ENCODE data around the gene REXO5.
"Not testable (repeated sequence)": the region's sequence is repeated elsewhere in the genome, so short reads cannot be mapped to it uniquely, and the experiment has no call there.

Gene REXO5

DNA sequence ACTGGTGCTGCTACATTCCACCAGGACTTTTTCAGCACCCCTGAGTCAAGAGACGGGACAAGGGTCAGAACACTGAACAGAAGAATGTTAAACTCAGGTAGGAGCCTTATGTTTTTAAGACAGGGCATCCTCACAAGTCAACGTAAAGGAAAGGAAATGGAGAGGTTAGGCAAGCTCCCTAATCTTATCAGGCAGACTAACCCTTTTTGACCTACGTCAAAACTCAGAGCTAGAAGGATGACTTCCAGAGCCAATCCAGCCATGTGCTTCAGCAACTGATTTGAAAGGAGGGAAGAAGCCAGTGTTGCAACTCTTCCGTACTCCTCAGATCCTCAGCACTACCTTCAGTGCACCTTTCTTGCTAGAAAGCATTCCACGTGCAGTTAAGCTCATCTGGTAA lies 46.8 kb downstream of the REXO5 start:
- no peak for DNase-seq

DNA sequence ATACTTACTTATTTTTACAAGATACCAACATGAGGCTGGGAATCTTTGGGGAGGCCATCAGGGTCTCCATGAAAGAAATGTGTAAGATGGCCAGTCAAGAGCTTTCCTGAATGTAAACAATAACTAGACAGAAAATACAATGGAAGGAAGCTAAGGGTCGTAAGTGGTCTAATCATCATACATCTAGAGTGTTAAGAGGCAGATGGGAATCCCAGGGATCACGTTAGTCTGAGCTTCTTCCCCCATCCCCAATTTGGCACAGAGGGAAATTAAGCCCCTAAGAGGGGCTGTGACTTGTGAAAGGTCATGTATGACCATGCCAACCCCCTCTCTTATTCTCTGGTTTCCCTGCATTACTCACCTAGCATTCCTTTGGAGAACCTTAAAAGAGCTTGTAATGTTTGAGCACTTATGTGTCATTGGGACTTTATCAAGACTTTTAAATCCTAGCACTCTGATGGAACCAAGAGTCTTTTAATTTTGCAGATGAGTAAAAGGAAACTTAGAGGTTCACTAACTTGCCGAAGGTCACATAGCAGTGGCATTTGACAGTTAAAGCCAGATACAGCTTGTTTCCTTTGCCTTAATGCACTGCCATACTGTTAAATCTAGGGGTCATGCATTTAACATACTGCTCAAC lies 47.8 kb downstream of the REXO5 start:
- no peak for DNase-seq

DNA sequence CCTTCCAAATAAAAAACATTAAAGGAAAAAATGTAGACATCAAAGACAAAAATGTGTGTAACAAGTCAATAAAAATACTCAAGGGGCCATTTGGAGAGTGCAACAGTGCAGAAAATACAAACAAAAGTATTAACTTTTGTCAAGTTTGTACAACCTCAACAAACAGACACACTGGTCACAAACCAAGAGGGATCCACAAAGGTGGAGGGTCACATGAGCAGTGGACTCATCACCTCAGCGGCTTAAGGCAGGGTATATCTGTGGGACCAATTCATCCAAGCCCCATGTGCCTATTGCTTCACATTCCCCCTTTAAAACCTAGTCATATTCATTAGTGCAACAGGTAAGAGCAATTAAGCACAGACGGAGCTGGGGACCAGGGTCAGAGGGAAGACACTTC lies 48.6 kb downstream of the REXO5 start:
- no peak for DNase-seq

DNA sequence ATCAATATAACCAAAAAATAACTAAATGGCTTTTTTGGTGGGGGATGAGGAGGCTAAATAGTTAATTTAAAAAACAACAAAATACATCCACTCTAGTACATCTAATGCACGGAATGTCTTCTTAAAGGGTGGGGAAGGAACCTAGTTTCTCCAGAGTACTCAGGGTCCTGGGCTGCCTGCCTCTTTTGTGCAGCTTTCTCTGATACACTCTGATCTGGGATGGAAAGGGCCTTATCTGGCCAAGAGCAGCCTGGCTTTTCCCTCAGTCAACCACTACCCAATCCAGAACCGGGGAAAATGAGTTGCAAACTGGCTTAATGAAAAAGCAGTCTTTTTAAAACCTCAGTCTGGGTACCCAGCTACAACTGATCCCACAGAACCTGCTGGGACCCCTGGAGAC lies 51.0 kb downstream of the REXO5 start:
- DNase-seq = no peak

- DNase-seq = no peak
These were observed 52.9 kb downstream of the REXO5 start for GRCh38 chr16:20859229-20859628.

GRCh38 chr16:20859699-20860098 lies 53.4 kb downstream of the REXO5 start:
- no peak for DNase-seq

- DNase-seq = no peak
These were observed 54.0 kb downstream of the REXO5 start for GRCh38 chr16:20860361-20860760.

DNA sequence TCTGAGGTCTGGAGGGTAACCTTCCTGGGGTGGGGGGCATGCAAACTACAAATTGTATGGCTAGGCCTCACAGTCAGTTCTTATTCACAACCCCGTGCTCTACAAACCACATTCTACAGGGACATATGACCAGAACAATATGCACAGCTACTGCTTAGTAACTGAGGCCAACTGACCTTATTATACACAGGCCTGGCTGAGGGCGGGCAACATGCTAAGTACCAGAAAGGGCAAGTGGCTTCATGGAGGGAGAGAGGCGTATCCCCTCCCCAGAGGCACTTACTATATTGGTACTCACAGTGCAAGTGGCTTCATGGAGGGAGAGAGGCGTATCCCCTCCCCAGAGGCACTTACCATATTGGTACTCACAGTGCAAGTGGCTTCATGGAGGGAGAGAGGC lies 54.7 kb downstream of the REXO5 start:
- not testable (repeated sequence) for DNase-seq

DNA sequence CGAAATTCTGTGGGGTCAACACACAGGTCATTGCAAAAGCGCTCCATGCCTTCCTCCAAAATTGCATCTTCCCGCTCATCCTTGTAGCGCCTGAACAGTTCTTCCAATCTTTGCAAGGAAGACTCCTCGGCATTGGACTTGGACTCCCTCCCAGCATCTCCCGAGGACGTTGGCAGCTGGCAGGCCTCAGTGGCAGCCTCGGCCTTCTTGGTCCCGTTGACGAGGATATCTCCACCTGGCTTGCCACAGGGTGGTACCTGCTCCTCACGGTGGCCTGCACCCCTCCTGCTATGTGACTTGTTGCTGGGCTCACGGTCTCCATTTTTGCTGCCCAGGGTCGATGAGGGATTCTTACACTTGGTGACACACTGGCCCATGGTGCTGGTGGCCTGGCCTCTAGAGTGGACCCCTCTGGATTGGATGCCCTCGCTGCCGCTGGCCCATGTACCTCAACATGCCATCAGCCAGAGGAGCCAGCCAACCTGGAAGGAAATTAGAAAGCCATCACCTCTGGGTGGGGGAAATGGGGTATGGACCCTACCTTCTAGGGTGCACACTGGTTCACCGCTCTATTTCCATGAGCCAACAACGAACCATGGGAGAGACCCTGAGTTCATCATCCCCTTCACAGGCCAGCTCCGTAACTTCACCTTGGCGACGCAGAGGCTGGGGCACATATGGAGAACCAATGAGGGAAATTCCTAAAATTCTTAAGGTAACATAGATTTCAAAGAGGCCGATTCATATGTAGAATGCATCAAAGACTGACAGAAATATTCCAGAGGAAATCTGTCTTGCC lies 56.0 kb downstream of the REXO5 start:
- no peak for DNase-seq

- DNase-seq = not testable (repeated sequence)
These were observed 58.0 kb downstream of the REXO5 start for GRCh38 chr16:20864376-20864775.

GRCh38 chr16:20865420-20866131 lies 59.2 kb downstream of the REXO5 start:
- no peak for DNase-seq

GRCh38 chr16:20866145-20866772 lies 59.9 kb downstream of the REXO5 start:
- DNase-seq = no peak

- DNase-seq = no peak
These were observed 60.5 kb downstream of the REXO5 start for GRCh38 chr16:20866801-20867200.

GRCh38 chr16:20867585-20867984 lies 61.3 kb downstream of the REXO5 start:
- no peak for DNase-seq

DNA sequence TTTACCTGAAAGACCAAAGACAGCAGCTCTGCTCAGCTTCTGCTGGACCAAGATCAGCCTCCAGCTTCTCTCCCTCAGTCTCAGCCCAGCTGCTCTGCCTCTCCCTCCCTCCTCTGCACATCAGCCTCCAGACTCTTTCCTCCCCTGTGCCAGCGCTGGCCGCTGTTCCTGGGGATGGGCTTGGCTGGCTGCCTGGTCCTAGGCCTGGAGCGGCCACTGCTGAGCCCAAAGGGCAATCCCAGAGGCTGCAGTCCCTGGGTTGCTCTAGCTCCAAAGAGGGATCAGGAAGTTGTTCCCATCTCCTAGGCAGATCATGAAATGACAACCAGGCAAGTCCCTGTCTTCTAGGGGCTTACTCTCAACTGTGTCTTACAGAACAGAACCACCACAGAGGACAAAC lies 62.6 kb downstream of the REXO5 start:
- no peak for DNase-seq

GRCh38 chr16:20870122-20870820 lies 63.9 kb downstream of the REXO5 start:
- DNase-seq = no peak

GRCh38 chr16:20871258-20871657 lies 64.9 kb downstream of the REXO5 start:
- DNase-seq = no peak

- no peak for DNase-seq
These were observed 65.9 kb downstream of the REXO5 start for GRCh38 chr16:20871941-20872815.

GRCh38 chr16:20873331-20873730 lies 67.0 kb downstream of the REXO5 start:
- DNase-seq = no peak

GRCh38 chr16:20874088-20874581 lies 67.8 kb downstream of the REXO5 start:
- DNase-seq = no peak

- DNase-seq = no peak
These were observed 69.0 kb downstream of the REXO5 start for GRCh38 chr16:20875355-20875650.

DNA sequence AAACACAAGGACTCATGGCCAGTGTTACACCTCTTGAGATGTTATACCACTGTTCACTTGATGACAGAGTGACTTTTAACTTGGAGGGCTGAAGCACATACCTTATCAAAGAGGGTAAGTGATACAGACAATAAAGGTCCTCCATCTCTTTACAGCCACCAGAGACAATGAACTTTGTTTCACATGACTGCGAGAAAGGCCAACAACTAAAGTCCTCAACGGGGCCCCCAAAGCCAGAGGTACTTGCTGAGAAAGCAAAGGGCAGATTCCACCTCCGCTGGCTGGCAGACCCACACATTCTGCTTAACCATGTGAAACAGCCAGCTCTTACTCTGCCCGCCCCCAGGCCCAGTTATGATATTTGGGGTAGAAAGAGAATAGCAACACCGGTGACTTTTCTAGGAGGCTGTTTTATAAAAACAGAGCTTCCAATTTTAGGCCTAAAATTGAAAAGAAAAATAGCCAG lies 72.4 kb downstream of the REXO5 start:
- DNase-seq = no peak

Data from NCI-H2227 treated with DMSO at 0.1 percent for 48 hours (cell line).